Activated naive CD8-positive, alpha-beta T cell treated with anti-CD3 and anti-CD28 coated beads, Interleukin-2, amount 10 ng/mL, durations not matched to agents 7 days and 5 days (primary cell): Measurements from ENCODE around the gene SOX15. TPM values are rescaled to one million over a fixed set of nuclear protein-coding genes. Genes with fewer than 3 reads are reported as not detected.
"Not testable (repeated sequence)": the region's sequence is repeated elsewhere in the genome, so short reads cannot be mapped to it uniquely, and the experiment has no call there.

Source experiments
- ATAC-seq: fragments of 150-1000 bp; cut with Tn5 transposase; one replicate; pipeline ENCODE4 v1.10.0; 2021; ENCODE audit warnings: low read depth, moderate library complexity
- POLR2A ChIA-PET: fragments of 350-600 bp; sonication (Branson Sonifier 250); formaldehyde crosslinking; loops from one replicate; lab custom pipeline; 2021; ENCODE audit warnings: antibody characterized with exemption; lab: Charles Lee
- DNase-seq: peaks from one replicate; pipeline ENCODE4 v3.0.0; 2021
- H3K27ac Mint-ChIP-seq: one replicate; pipeline ENCODE4 v1.8.0; 2022; ENCODE audit warnings: mild to moderate bottlenecking, mixed read lengths
- H3K27me3 Mint-ChIP-seq: one replicate; pipeline ENCODE4 v1.8.0; 2022; ENCODE audit warnings: mild to moderate bottlenecking, moderate library complexity, mixed read lengths
- H3K36me3 Mint-ChIP-seq: one replicate; pipeline ENCODE4 v1.8.0; 2021; ENCODE audit warnings: mild to moderate bottlenecking, mixed read lengths
- H3K4me1 Mint-ChIP-seq: one replicate; pipeline ENCODE4 v1.8.0; 2021; ENCODE audit warnings: mixed read lengths
- H3K4me3 Mint-ChIP-seq: one replicate; pipeline ENCODE4 v1.8.0; 2022; ENCODE audit warnings: mild to moderate bottlenecking, moderate library complexity, mixed read lengths
- H3K9me3 Mint-ChIP-seq: one replicate; pipeline ENCODE4 v1.8.0; 2021; ENCODE audit warnings: mixed read lengths
- total RNA-seq, 2 experiments: library from RNA; stranded (reverse); gene quantifications; one replicate each; pipeline ENCODE4 v1.2.3, GENCODE V29; 2021

Gene SOX15
- total RNA-seq, 2 experiments from 2014 or later: 0.30 to 0.57 TPM

- no peak overlapping the region for H3K4me3 Mint-ChIP-seq
- ATAC-seq (no peak), DNase-seq (no peak)
- no peak overlapping the region for H3K27ac Mint-ChIP-seq
- POLR2A ChIA-PET: interaction anchor here (1.4 kb wide), 1 partner anchor 63 kb away, joined by 3 read pairs; no protein-coding TSS in a partner anchor
- H3K4me1 Mint-ChIP-seq: peaks cover 12% of the 10 kb centered on the region
- peaks cover 2% of the 10 kb centered on the region for H3K27me3 Mint-ChIP-seq
- peaks cover 3% of the 10 kb centered on the region for H3K36me3 Mint-ChIP-seq
- no peaks in the 10 kb centered on the region for H3K9me3 Mint-ChIP-seq
Observed at GRCh38 chr17:7623661-7624060, 33.8 kb upstream of the SOX15 start.

- Mint-ChIP-seq H3K36me3 (no peaks in the 10 kb centered on the region), H3K27ac (no peak overlapping the region), H3K4me3 (no peak overlapping the region), H3K4me1 (no peaks in the 10 kb centered on the region), H3K27me3 (peaks cover 2% of the 10 kb centered on the region), H3K9me3 (no peaks in the 10 kb centered on the region)
- no peak for ATAC-seq
- DNase-seq: no peak
- POLR2A ChIA-PET: no interaction called here
Observed at GRCh38 chr17:7620835-7621234, 30.9 kb upstream of the SOX15 start.

GRCh38 chr17:7618608-7619007 lies 28.7 kb upstream of the SOX15 start:
- Mint-ChIP-seq H3K9me3 (no peaks in the 10 kb centered on the region), H3K4me3 (no peak overlapping the region), H3K27me3 (peaks cover 2% of the 10 kb centered on the region), H3K27ac (no peak overlapping the region), H3K36me3 (no peaks in the 10 kb centered on the region), H3K4me1 (peaks cover 4% of the 10 kb centered on the region)
- POLR2A ChIA-PET: interaction anchor here (1.9 kb wide), 1 partner anchor 9 kb away, joined by 5 read pairs; the partner anchor contains the start of gene SAT2
- DNase-seq: no peak
- ATAC-seq: no peak

GRCh38 chr17:7615265-7615747 lies 25.4 kb upstream of the SOX15 start:
- no peak for ATAC-seq
- Mint-ChIP-seq H3K4me1 (peaks cover 24% of the 10 kb centered on the region), H3K27ac (peak overlapping the region; percentile 95), H3K4me3 (peak overlapping the region; percentile 86), H3K9me3 (no peaks in the 10 kb centered on the region), H3K36me3 (peaks cover 1% of the 10 kb centered on the region), H3K27me3 (no peaks in the 10 kb centered on the region)
- DNase-seq: no peak
- POLR2A ChIA-PET: interaction anchor here (0.8 to 2.7 kb wide), 17 partner anchors 12 to 179 kb away, joined by 3 to 22 read pairs (median 4); partner anchors contain the start of genes ATP1B2, CD68, DNAH2 and MPDU1

- Mint-ChIP-seq H3K9me3 (no peaks in the 10 kb centered on the region), H3K27ac (peak within 1 kb of the TSS; percentile 95), H3K4me3 (peak within 1 kb of the TSS; percentile 91), H3K27me3 (no peaks in the 10 kb centered on the region), H3K4me1 (peaks cover 25% of the 10 kb centered on the region), H3K36me3 (peaks cover 1% of the 10 kb centered on the region)
- POLR2A ChIA-PET: interaction anchor here (0.8 to 2.7 kb wide), 19 partner anchors 13 to 179 kb away, joined by 3 to 22 read pairs (median 4); partner anchors contain the start of genes ATP1B2, CD68, DNAH2 and MPDU1
- peak; percentile 90 for ATAC-seq
- DNase-seq: peak; percentile 97
Observed at GRCh38 chr17:7614425-7615264, 24.8 kb upstream of the SOX15 start, which contains the start of gene FXR2. Gene FXR2, minus strand, starts transcription at chr17:7614897. Its CDS starts 365 bp downstream, at chr17:7614532.

GRCh38 chr17:7613769-7614424 lies 24.0 kb upstream of the SOX15 start:
- H3K9me3 Mint-ChIP-seq: no peaks in the 10 kb centered on the region
- peak overlapping the region; percentile 88 for H3K27ac Mint-ChIP-seq
- POLR2A ChIA-PET: interaction anchor here (0.6 to 2.7 kb wide), 14 partner anchors 13 to 129 kb away, joined by 3 to 22 read pairs (median 5); partner anchors contain the start of genes ATP1B2, CD68, DNAH2 and MPDU1
- H3K4me1 Mint-ChIP-seq: peaks cover 28% of the 10 kb centered on the region
- no peaks in the 10 kb centered on the region for H3K27me3 Mint-ChIP-seq
- DNase-seq (no peak), ATAC-seq (no peak)
- H3K4me3 Mint-ChIP-seq: peak overlapping the region; percentile 91
- peaks cover 1% of the 10 kb centered on the region for H3K36me3 Mint-ChIP-seq

- no peaks in the 10 kb centered on the region for H3K27me3 Mint-ChIP-seq
- DNase-seq (no peak), ATAC-seq (no peak)
- H3K4me3 Mint-ChIP-seq: no peak overlapping the region
- H3K9me3 Mint-ChIP-seq: no peaks in the 10 kb centered on the region
- no peak overlapping the region for H3K27ac Mint-ChIP-seq
- POLR2A ChIA-PET: interaction anchor here (0.5 kb wide), 1 partner anchor 36 kb away, joined by 3 read pairs; no protein-coding TSS in a partner anchor
- peaks cover 28% of the 10 kb centered on the region for H3K4me1 Mint-ChIP-seq
- peaks cover 1% of the 10 kb centered on the region for H3K36me3 Mint-ChIP-seq
Observed at GRCh38 chr17:7612294-7612640, 22.4 kb upstream of the SOX15 start.

GRCh38 chr17:7611635-7612293 lies 21.9 kb upstream of the SOX15 start:
- POLR2A ChIA-PET: interaction anchor here (0.5 to 0.6 kb wide), 2 partner anchors 37 to 75 kb away, joined by 3 read pairs; partner anchors contain the start of gene TP53
- Mint-ChIP-seq H3K27me3 (no peaks in the 10 kb centered on the region), H3K9me3 (no peaks in the 10 kb centered on the region), H3K4me1 (peaks cover 28% of the 10 kb centered on the region), H3K27ac (no peak overlapping the region), H3K36me3 (peaks cover 1% of the 10 kb centered on the region), H3K4me3 (peak overlapping the region; percentile 28)
- no peak for ATAC-seq
- DNase-seq: no peak

- Mint-ChIP-seq H3K36me3 (peaks cover 4% of the 10 kb centered on the region), H3K4me3 (no peak overlapping the region), H3K27me3 (no peaks in the 10 kb centered on the region), H3K9me3 (no peaks in the 10 kb centered on the region), H3K27ac (no peak overlapping the region), H3K4me1 (peaks cover 28% of the 10 kb centered on the region)
- ATAC-seq (no peak), DNase-seq (no peak)
- POLR2A ChIA-PET: no interaction called here
Observed at GRCh38 chr17:7610641-7611040, 20.7 kb upstream of the SOX15 start.

GRCh38 chr17:7606280-7606679 lies 16.4 kb upstream of the SOX15 start:
- Mint-ChIP-seq H3K9me3 (no peaks in the 10 kb centered on the region), H3K27me3 (no peaks in the 10 kb centered on the region), H3K27ac (no peak overlapping the region), H3K36me3 (peaks cover 16% of the 10 kb centered on the region), H3K4me1 (peaks cover 8% of the 10 kb centered on the region), H3K4me3 (no peak overlapping the region)
- DNase-seq (no peak), ATAC-seq (no peak)
- POLR2A ChIA-PET: no interaction called here

GRCh38 chr17:7597561-7597960 lies 7.7 kb upstream of the SOX15 start:
- DNase-seq, H3K9me3 Mint-ChIP-seq, H3K4me1 Mint-ChIP-seq, H3K27ac Mint-ChIP-seq, H3K27me3 Mint-ChIP-seq, H3K4me3 Mint-ChIP-seq, POLR2A ChIA-PET, ATAC-seq: not testable (repeated sequence)
- peaks cover 29% of the 10 kb centered on the region for H3K36me3 Mint-ChIP-seq

- Mint-ChIP-seq H3K36me3 (peaks cover 21% of the 10 kb centered on the region), H3K4me3 (no peak overlapping the region), H3K27ac (no peak overlapping the region), H3K27me3 (no peaks in the 10 kb centered on the region), H3K4me1 (no peaks in the 10 kb centered on the region), H3K9me3 (no peaks in the 10 kb centered on the region)
- no peak for DNase-seq
- POLR2A ChIA-PET: no interaction called here
- no peak for ATAC-seq
Observed at GRCh38 chr17:7593296-7593695, 3.4 kb upstream of the SOX15 start.
